Mucosa of descending colon (tissue), 3 donors: ENCODE data around the gene CREG2. TPM values are rescaled to one million over a fixed set of nuclear protein-coding genes. Genes with fewer than 3 reads are reported as not detected.
"Not testable (repeated sequence)": the region's sequence is repeated elsewhere in the genome, so short reads cannot be mapped to it uniquely, and the experiment has no call there.

Experiments
- ATAC-seq: fragments of 200-7000 bp; cut with Tn5 transposase; one replicate; pipeline ENCODE4 v1.9.1; 2020; ENCODE audit warnings: mild to moderate bottlenecking, moderate library complexity
- DNase-seq, 3 donors: peaks; one replicate each; pipeline ENCODE4 v3.0.0-alpha.2; 2020
- H3K36me3 ChIP-seq: fragments of 200-600 bp; one replicate; pipeline ENCODE4 v1.8.0; 2021; ENCODE audit warnings: low read depth, mild to moderate bottlenecking
- H3K4me1 ChIP-seq: fragments of 200-600 bp; one replicate; pipeline ENCODE4 v1.8.0; 2021; ENCODE audit warnings: low read depth, mild to moderate bottlenecking
- H3K4me3 ChIP-seq: fragments of 200-600 bp; one replicate; pipeline ENCODE4 v1.8.0; 2021; ENCODE audit warnings: mild to moderate bottlenecking
- H3K9me3 ChIP-seq: fragments of 200-600 bp; one replicate; pipeline ENCODE4 v1.8.0; 2021; ENCODE audit warnings: mild to moderate bottlenecking
- CTCF ChIP-seq: fragments of 200-600 bp; IDR thresholded peaks from one replicate; pipeline ENCODE4 v1.8.0; 2022; ENCODE audit warnings: antibody characterized with exemption, mild to moderate bottlenecking
- intact Hi-C, 2 donors: fragments of 100-400 bp; cut with DNase I in 1 of 2; cut with micrococcal nuclease in 1 of 2; formaldehyde crosslinking; loops; one replicate each; pipeline versions ENCODE4 v1.11.0 to v1.11.1; 2022; cut with DNase I, micrococcal nuclease
- total RNA-seq, 3 donors: library from RNA; stranded (reverse); fragmentation: NEBNext Ultra II Directional in 2 of 3; extraction: Animal tissue kit (Norgen Biotek cat#: 25700) in 2 of 3; gene quantifications; one replicate each; pipeline versions ENCODE4 v1.2.1 to v1.2.4, GENCODE V29; 2021 to 2023
- donor health status: DM: no; HTN: no; CAD: no; lungs with moderate emphysema.
- donor health status: DM: no; HTN: no; CAD: no.
- donor health status: DM: no; HTN: yes; CAD: no.

The CREG2 gene
- total RNA-seq, 3 donors from 2014 or later = 0.19 to 1.1 TPM; not detected in 1

DNA sequence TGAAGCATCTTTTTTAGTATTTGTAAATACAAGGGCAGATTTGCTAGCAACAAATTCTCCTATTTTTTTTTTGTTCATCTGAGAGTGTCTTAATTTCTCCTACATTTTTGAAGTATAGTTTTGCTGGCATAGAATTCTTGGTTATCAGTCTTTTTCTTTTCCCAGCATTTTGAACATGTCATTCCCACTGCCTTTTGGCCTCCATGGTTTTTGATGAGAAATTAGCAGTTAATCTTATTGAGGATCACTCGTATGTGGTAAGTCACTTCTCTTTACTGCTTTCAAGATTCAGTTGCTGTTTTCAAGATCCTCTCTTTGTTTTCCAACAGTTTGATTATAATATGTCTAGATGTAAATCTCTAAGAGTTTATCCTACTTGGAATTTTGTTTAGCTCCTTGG is 61.9 kb downstream of the CREG2 start:
- Histone ChIP-seq H3K4me1 (peaks cover 14% of the 10 kb centered on the region), H3K4me3 (no peak overlapping the region), H3K9me3 (no peaks in the 10 kb centered on the region), H3K36me3 (no peaks in the 10 kb centered on the region)
- intact Hi-C loops = no loop called here
- ATAC-seq (no peak), DNase-seq (no peak)
- no peak for TF ChIP-seq CTCF

DNA sequence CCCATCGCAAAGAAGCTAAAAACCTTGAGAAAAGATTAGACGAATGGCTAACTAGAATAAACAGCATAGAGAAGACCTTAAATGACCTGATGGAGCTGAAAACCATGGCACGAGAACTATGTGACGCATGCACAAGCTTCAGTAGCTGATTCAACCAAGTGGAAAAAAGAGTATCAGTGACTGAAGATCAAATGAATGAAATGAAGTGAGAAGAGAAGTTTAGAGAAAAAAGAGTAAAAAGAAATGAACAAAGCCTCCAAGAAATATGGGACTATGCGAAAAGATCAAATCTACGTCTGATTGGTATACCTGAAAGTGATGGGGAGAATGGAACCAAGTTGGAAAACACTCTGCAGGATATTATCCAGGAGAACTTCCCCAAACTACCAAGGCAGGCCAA is 70.7 kb downstream of the CREG2 start:
- H3K4me1 ChIP-seq, H3K9me3 ChIP-seq, H3K36me3 ChIP-seq, DNase-seq, H3K4me3 ChIP-seq, ATAC-seq, intact Hi-C loops: not testable (repeated sequence)

DNA sequence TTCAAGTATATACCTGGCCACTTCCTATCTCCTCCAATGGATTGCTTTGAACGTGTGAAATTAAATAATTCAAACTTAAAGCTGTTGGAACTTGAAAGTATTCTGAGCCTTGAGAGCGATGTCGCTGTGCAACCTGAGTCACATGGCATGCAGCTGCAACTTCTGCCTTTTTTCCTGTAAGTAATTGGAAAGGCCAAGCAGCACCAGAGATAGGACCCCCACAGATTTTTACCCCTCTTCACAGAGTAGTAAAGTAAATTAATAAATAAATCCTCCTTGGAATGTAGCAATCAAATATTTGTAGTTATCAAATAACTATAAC is 75.6 kb downstream of the CREG2 start:
- no peak for TF ChIP-seq CTCF
- Histone ChIP-seq H3K9me3 (no peaks in the 10 kb centered on the region), H3K4me3 (no peak overlapping the region), H3K4me1 (peaks cover 12% of the 10 kb centered on the region), H3K36me3 (no peaks in the 10 kb centered on the region)
- DNase-seq = peak in 1 of 3 donors; percentile 31
- intact Hi-C loops = no loop called here
- ATAC-seq = no peak

GRCh38 chr2:101310834-101311695 is 76.2 kb downstream of the CREG2 start:
- Histone ChIP-seq H3K4me3 (no peak overlapping the region), H3K4me1 (peaks cover 18% of the 10 kb centered on the region), H3K9me3 (no peaks in the 10 kb centered on the region), H3K36me3 (no peaks in the 10 kb centered on the region)
- intact Hi-C loops = no loop called here
- no peak for TF ChIP-seq CTCF
- ATAC-seq (no peak), DNase-seq (peak in 1 of 3 donors; percentile 71)

DNA sequence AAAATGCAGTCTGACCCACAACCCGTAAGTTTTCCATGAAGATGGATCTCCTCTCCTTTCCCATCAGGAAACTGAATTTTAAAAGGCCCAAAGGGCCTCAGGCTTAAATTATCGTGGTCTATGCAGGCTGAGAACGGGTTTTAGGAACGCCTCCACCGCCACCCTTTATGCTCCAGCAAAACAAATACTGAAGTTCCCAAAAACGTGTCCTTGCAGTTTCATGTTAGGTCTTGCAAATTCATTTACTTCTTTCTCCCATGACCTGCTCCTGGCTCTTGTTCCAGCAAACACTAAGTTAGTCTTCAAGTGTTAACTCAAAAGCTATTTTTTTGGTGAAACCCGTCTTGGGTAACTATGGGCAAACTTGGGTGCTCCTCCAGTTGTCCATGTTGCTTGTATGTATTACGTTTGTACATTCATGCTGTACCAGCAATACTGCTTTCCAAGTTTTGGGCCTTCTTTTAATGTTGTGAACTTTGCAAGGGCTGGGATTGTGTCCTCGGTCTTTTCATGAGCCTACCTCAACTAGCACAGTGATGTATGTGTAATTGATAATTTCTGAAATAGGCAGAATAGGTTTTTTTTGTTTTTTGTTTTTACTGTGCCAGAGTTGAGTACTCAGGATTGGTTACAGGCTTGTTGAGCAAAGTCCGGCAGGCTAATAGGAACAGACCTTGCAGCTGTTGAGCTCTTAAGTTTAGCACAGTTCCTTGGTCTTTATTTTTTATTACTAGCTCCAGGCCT is 77.0 kb downstream of the CREG2 start:
- ATAC-seq = no peak
- intact Hi-C loops = no loop called here
- Histone ChIP-seq H3K4me3 (no peak overlapping the region), H3K9me3 (no peaks in the 10 kb centered on the region), H3K4me1 (peaks cover 24% of the 10 kb centered on the region), H3K36me3 (no peaks in the 10 kb centered on the region)
- TF ChIP-seq CTCF = no peak
- no peak for DNase-seq
